HG02938 (cell line): ENCODE data around the gene UQCRFS1.
"Not testable (repeated sequence)": the region's sequence is repeated elsewhere in the genome, so short reads cannot be mapped to it uniquely, and the experiment has no call there.

Experiments used
- ATAC-seq: cut with Tn5 transposase; IDR thresholded peaks from one replicate; pipeline ENCODE4 v1.9.1; 2021; ENCODE audit warnings: mild to moderate bottlenecking, moderate library complexity; ENCODE audit not compliant: unreplicated experiment

Gene UQCRFS1

GRCh38 chr19:29215322-29215845 lies 2.4 kb upstream of the UQCRFS1 start:
- ATAC-seq: no peak

- ATAC-seq: no peak
Observed at GRCh38 chr19:29214411-29214810, 1.5 kb upstream of the UQCRFS1 start.

GRCh38 chr19:29212356-29212647 lies 649 bp downstream of the UQCRFS1 start:
- no peak for ATAC-seq

GRCh38 chr19:29211562-29212355 lies 1.2 kb downstream of the UQCRFS1 start:
- ATAC-seq: no peak

GRCh38 chr19:29211041-29211440 lies 1.9 kb downstream of the UQCRFS1 start:
- ATAC-seq: not testable (repeated sequence)

- ATAC-seq: not testable (repeated sequence)
Observed at GRCh38 chr19:29210502-29210901, 2.4 kb downstream of the UQCRFS1 start.

- ATAC-seq: not testable (repeated sequence)
Observed at GRCh38 chr19:29207403-29208187, 5.4 kb downstream of the UQCRFS1 start.

- no peak for ATAC-seq
Observed at GRCh38 chr19:29206453-29206852, 6.5 kb downstream of the UQCRFS1 start.

- ATAC-seq: no peak
Observed at GRCh38 chr19:29202281-29202680, 10.7 kb downstream of the UQCRFS1 start.

- no peak for ATAC-seq
Observed at GRCh38 chr19:29201855-29202254, 11.1 kb downstream of the UQCRFS1 start.

- no peak for ATAC-seq
Observed at GRCh38 chr19:29194658-29195057, 18.3 kb downstream of the UQCRFS1 start.

- no peak for ATAC-seq
Observed at GRCh38 chr19:29193155-29193554, 19.8 kb downstream of the UQCRFS1 start.

- no peak for ATAC-seq
Observed at GRCh38 chr19:29191005-29191404, 21.9 kb downstream of the UQCRFS1 start.

- no peak for ATAC-seq
Observed at GRCh38 chr19:29189033-29189360, 24.0 kb downstream of the UQCRFS1 start.

GRCh38 chr19:29188289-29189032 lies 24.5 kb downstream of the UQCRFS1 start:
- no peak for ATAC-seq

- no peak for ATAC-seq
Observed at GRCh38 chr19:29187676-29188075, 25.3 kb downstream of the UQCRFS1 start.

GRCh38 chr19:29185427-29185826 lies 27.5 kb downstream of the UQCRFS1 start:
- no peak for ATAC-seq

GRCh38 chr19:29176981-29177754 lies 35.8 kb downstream of the UQCRFS1 start:
- no peak for ATAC-seq

- no peak for ATAC-seq
Observed at GRCh38 chr19:29173896-29174295, 39.1 kb downstream of the UQCRFS1 start.

- no peak for ATAC-seq
Observed at GRCh38 chr19:29172302-29172701, 40.6 kb downstream of the UQCRFS1 start.

GRCh38 chr19:29171525-29171924 lies 41.4 kb downstream of the UQCRFS1 start:
- ATAC-seq: no peak
